ENCODE measurements around the gene DGKA.

DGKA gene

GRCh38 chr12:55931317-55931779 lies 386 bp downstream of the DGKA start:
- in situ Hi-C loops (cut with HindIII; ENCODE audit: low sequenced_read_pairs): no loop called here

DNA sequence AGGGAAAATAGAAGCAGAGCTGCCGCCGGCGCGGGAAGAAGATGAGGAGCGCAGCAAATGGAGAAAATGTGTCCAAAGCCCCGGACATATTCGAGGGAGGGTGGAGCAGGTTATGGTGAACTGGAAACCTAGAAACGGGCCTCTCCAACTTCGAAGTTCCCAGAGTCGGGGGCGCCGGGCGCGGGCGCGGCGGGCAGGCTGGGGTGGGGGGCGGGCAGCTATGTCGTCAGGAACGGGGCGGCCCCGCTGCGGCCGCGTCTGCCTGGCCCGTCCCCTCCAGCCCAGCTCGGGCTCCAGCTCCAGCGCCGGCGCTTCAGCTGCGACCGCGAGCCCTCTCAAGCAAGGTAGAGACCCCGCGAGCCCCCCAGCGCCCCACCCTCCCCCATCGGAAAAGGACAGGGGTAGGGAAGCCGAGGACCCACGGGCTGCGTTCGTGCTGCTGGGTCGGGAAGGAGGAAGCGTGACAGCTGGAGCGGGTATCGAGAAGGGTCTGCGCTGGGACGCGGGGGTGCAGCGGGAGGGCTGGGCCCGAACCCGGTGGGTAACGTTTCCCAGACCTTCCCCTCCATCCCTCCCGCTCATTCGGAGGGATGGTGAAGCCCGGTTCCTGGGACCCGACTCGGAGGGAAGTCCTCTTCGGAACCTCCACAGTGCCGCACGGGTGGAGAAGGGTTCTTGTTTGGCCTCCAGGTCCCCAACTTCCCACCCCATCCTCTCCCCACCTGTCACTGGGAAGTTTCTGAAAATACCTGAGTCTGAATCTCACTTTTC lies 1.0 kb downstream of the DGKA start:
- in situ Hi-C loops (cut with HindIII; ENCODE audit: low sequenced_read_pairs): no loop called here

- in situ Hi-C loops (cut with HindIII; ENCODE audit: low sequenced_read_pairs): no loop called here
Measured at GRCh38 chr12:55932551-55932910, 1.6 kb downstream of the DGKA start.

GRCh38 chr12:55933169-55933798 lies 2.3 kb downstream of the DGKA start:
- in situ Hi-C loops (cut with HindIII; ENCODE audit: low sequenced_read_pairs): no loop called here

- in situ Hi-C loops (cut with HindIII; ENCODE audit: low sequenced_read_pairs): no loop called here
Measured at GRCh38 chr12:55933799-55934742, 3.1 kb downstream of the DGKA start.

DNA sequence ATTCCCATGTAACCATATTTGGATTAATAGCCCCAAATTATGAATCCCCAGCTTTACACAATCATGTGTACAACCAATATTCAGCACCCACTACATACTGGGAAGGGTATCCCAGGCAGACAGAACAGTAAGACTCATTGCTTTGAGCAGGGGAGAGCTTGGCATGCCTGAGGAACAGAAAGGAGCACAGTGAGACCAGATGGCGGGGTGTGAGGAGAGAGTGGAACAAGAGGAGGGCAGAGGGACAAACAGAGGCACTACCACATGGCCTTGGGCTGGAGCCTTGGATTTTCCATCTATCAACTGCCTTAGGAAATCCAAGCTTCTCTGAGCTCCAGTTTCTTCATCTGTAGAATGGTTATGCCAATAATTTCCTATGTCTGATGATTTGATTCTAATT lies 3.8 kb downstream of the DGKA start:
- in situ Hi-C loops (cut with HindIII; ENCODE audit: low sequenced_read_pairs): no loop called here

- in situ Hi-C loops (cut with HindIII; ENCODE audit: low sequenced_read_pairs): no loop called here
Measured at GRCh38 chr12:55935738-55936151, 4.8 kb downstream of the DGKA start.

GRCh38 chr12:55937981-55938380 lies 7.0 kb downstream of the DGKA start:
- in situ Hi-C loops (cut with HindIII; ENCODE audit: low sequenced_read_pairs): no loop called here

DNA sequence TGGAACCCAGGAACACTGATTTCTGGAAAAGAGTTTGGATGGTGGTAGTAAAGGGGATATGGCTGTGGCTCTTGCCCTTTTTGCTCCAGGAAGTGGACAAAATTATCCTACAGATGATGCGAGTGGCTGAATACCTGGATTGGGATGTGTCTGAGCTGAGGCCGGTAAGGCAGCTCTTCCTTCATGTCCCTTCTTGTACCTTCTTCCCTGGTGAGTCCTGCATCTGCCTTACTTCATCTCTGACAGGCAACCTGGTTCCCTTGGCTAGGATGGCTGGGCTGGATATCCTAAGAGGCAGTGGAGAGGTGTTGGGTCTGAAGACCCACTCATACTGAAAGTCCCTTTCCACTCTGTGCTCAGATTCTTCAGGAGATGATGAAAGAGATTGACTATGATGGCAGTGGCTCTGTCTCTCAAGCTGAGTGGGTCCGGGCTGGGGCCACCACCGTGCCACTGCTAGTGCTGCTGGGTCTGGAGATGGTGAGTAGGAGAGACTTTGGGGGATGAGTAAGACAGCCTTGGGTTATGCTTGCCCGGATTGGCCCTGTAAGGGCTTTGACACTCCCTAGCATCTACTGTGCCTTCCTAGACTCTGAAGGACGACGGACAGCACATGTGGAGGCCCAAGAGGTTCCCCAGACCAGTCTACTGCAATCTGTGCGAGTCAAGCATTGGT lies 8.0 kb downstream of the DGKA start:
- in situ Hi-C loops (cut with HindIII; ENCODE audit: low sequenced_read_pairs): no loop called here

GRCh38 chr12:55940065-55940732 lies 9.2 kb downstream of the DGKA start:
- in situ Hi-C loops (cut with HindIII; ENCODE audit: low sequenced_read_pairs): no loop called here

- in situ Hi-C loops (cut with HindIII; ENCODE audit: low sequenced_read_pairs): no loop called here
Measured at GRCh38 chr12:55942055-55942454, 11.1 kb downstream of the DGKA start.

GRCh38 chr12:55942577-55943136 lies 11.7 kb downstream of the DGKA start:
- in situ Hi-C loops (cut with HindIII; ENCODE audit: low sequenced_read_pairs): no loop called here

GRCh38 chr12:55946553-55946952 lies 15.6 kb downstream of the DGKA start:
- in situ Hi-C loops (cut with HindIII; ENCODE audit: low sequenced_read_pairs): no loop called here

DNA sequence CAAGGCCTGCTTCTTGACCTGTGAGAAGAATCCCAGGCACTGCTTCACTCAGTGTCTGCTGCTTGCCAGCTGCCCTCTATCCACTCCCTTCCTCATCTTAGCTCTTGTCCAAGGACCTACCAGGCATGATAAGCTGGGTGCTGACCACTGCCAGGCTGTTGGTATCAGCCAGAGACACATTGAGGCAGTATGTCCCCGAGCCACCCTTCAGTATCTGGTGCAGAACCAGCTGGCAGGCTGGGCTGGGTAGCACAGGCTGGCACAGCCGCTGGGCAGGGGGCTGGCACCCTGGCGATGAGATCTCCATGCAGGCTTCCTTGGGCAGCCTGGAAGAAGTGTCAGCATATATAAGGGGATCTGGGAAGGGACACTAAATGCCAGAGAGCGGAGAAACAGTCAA lies 24.4 kb downstream of the DGKA start:
- in situ Hi-C loops (cut with HindIII; ENCODE audit: low sequenced_read_pairs): no loop called here

DNA sequence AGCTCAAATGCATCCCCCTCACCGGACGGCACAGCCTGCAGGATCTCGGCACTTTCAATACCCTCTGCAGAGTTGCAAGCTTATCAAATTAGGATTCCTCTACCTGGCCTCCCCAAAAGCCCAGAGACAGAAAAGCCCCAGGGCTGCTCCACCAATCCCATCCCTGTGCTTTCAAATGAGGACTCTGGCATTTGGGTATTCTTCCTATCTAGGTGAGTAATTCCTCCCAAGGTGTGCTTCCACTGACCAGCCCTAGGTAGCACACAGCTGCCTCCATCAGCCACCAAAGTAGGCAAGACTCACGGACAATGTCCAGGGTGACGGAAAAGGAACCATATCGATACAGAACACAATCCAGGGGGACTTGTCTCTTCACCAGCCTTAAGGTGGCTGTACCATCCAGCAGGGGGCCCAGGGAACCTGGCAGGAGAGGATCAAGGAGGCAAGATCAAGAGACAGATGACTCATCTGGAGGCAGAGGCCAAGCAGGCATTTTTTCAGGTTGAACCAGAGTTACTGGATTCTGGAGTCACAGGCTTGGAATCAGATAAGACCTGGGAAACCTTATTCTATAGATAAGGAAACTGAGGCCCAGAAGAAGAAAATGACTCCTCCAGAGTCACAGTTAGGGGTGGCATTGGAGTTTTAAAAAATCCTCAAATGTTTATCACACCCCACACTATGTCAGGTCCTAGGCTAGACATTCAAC lies 25.0 kb downstream of the DGKA start:
- in situ Hi-C loops (cut with HindIII; ENCODE audit: low sequenced_read_pairs): no loop called here

GRCh38 chr12:55957106-55957859 lies 26.3 kb downstream of the DGKA start:
- in situ Hi-C loops (cut with HindIII; ENCODE audit: low sequenced_read_pairs): no loop called here

DNA sequence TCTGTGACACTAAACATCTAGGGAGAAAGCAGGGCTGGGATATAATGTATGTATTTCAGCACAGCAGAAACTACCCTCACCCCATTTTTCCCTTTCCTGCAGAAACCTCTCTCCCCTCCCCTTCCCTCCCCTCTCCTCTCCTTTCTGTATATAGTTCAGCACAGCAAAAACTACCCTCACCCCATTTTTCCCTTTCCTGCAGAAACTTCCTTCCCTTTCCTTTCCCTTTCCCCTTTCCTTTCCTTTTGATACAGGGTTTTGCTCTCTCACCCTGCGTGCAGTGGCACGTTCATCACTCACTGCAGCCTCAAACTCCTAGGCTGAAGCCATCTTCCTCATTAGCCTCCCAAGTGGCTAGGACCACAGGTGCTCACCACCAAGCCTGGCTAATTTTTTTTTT lies 32.8 kb downstream of the DGKA start:
- in situ Hi-C loops (cut with HindIII; ENCODE audit: low sequenced_read_pairs): no loop called here

DNA sequence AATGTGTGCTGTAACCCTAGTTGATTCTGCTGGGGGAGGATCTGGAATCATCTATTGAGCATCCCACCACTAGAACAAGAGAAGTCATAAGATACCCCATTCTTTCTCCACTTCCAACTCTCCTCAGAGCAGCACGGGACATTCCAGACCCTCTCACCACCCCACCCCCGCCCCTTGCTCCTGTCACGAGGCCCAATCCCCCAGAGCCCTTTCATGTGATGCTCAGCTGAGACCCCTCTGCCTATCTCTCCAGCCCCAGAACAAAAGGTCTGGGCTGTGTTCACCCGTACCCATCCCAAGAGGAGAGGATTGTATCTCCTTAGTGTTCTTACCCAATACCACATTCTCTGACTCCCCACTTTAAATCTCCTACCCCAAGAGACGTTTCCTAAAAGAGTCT lies 34.3 kb downstream of the DGKA start:
- in situ Hi-C loops (cut with HindIII; ENCODE audit: low sequenced_read_pairs): no loop called here

- in situ Hi-C loops (cut with HindIII; ENCODE audit: low sequenced_read_pairs): no loop called here
Measured at GRCh38 chr12:55965941-55966407, 35.0 kb downstream of the DGKA start, which contains the start of gene PMEL. TSS of gene PMEL (minus strand) at chr12:55966042. CDS start at chr12:55966011, 31 bp downstream.

Data from DLD1 (cell line).